SIG-M5 treated with dmso at 0.1 percent for 504 hours (cell line): Measurements from ENCODE around the gene SMPX.
"Not testable (repeated sequence)": the region's sequence is repeated elsewhere in the genome, so short reads cannot be mapped to it uniquely, and the experiment has no call there.

Experiments
- DNase-seq: peaks from one replicate; lab custom pipeline; 2025; ENCODE audit not compliant: unreplicated experiment; lab: John Stamatoyannopoulos, UW

Gene SMPX

GRCh38 chrX:21757960-21758359 lies at the start of gene SMPX:
SMPX (minus strand) TSS chrX:21758116; CDS start chrX:21754290, 3,826 bp downstream.
- no peak for DNase-seq

- no peak for DNase-seq
Observed at GRCh38 chrX:21806691-21807090, 48.8 kb upstream of the SMPX start.

- DNase-seq, result no peak
Observed at GRCh38 chrX:21802839-21803238, 44.9 kb upstream of the SMPX start.

- DNase-seq, result no peak
Observed at GRCh38 chrX:21802054-21802670, 44.2 kb upstream of the SMPX start.

GRCh38 chrX:21800344-21800770 lies 42.4 kb upstream of the SMPX start:
- DNase-seq, result no peak

GRCh38 chrX:21799767-21800166 lies 41.9 kb upstream of the SMPX start:
- DNase-seq, result no peak

GRCh38 chrX:21798677-21799219 lies 40.8 kb upstream of the SMPX start:
- DNase-seq, result no peak

GRCh38 chrX:21781976-21782375 lies 24.1 kb upstream of the SMPX start:
- DNase-seq, result no peak

GRCh38 chrX:21781525-21781924 lies 23.6 kb upstream of the SMPX start:
- DNase-seq, result no peak

GRCh38 chrX:21779095-21779494 lies 21.2 kb upstream of the SMPX start:
- no peak for DNase-seq

GRCh38 chrX:21778236-21778635 lies 20.3 kb upstream of the SMPX start:
- no peak for DNase-seq

GRCh38 chrX:21775128-21775527 lies 17.2 kb upstream of the SMPX start:
- DNase-seq, result not testable (repeated sequence)

- not testable (repeated sequence) for DNase-seq
Observed at GRCh38 chrX:21773036-21773435, 15.1 kb upstream of the SMPX start.

GRCh38 chrX:21770631-21771321 lies 12.9 kb upstream of the SMPX start:
- DNase-seq, result no peak

- no peak for DNase-seq
Observed at GRCh38 chrX:21766101-21766500, 8.2 kb upstream of the SMPX start.

GRCh38 chrX:21764008-21764407 lies 6.1 kb upstream of the SMPX start:
- no peak for DNase-seq

- DNase-seq, result no peak
Observed at GRCh38 chrX:21758488-21758887, 572 bp upstream of the SMPX start.

GRCh38 chrX:21756785-21757529 lies 959 bp downstream of the SMPX start:
- no peak for DNase-seq

GRCh38 chrX:21749924-21750323 lies 8.0 kb downstream of the SMPX start:
- no peak for DNase-seq

- no peak for DNase-seq
Observed at GRCh38 chrX:21748235-21748634, 9.7 kb downstream of the SMPX start.

- DNase-seq, result no peak
Observed at GRCh38 chrX:21747558-21747957, 10.4 kb downstream of the SMPX start.

- peak; percentile 4 for DNase-seq
Observed at GRCh38 chrX:21745756-21746155, 12.2 kb downstream of the SMPX start.
